ENCODE data around the gene ANKS3. TPM values are rescaled to one million over a fixed set of nuclear protein-coding genes. Genes with fewer than 3 reads are reported as not detected.

Gene ANKS3
- total RNA-seq, 1 donor from 2014 or later: 43.5 TPM

GRCh38 chr16:4700997-4701743, 32.9 kb downstream of the ANKS3 start:
- Mint-ChIP-seq H3K4me3 (ENCODE audit: unreplicated experiment) (no peak overlapping the region), H3K36me3 (ENCODE audit: unreplicated experiment) (peaks cover 7% of the 10 kb centered on the region), H3K27me3 (ENCODE audit: unreplicated experiment) (peaks cover 5% of the 10 kb centered on the region), H3K27ac (ENCODE audit: unreplicated experiment) (no peak overlapping the region), H3K9me3 (ENCODE audit: unreplicated experiment) (peaks cover 7% of the 10 kb centered on the region), H3K4me1 (ENCODE audit: low read depth, unreplicated experiment) (peaks cover 2% of the 10 kb centered on the region)
- TF ChIP-seq CTCF (IDR thresholded peaks at IDR 0.05; ENCODE audit: partially characterized antibody, unreplicated experiment): no peak
- DNase-seq: no peak

GRCh38 chr16:4700380-4700996, 33.6 kb downstream of the ANKS3 start:
- Mint-ChIP-seq H3K4me3 (ENCODE audit: unreplicated experiment) (no peak overlapping the region), H3K27ac (ENCODE audit: unreplicated experiment) (no peak overlapping the region), H3K27me3 (ENCODE audit: unreplicated experiment) (peaks cover 7% of the 10 kb centered on the region), H3K36me3 (ENCODE audit: unreplicated experiment) (peaks cover 7% of the 10 kb centered on the region), H3K9me3 (ENCODE audit: unreplicated experiment) (peaks cover 8% of the 10 kb centered on the region), H3K4me1 (ENCODE audit: low read depth, unreplicated experiment) (peaks cover 2% of the 10 kb centered on the region)
- no peak for DNase-seq
- TF ChIP-seq CTCF (IDR thresholded peaks at IDR 0.05; ENCODE audit: partially characterized antibody, unreplicated experiment): no peak

- no peak for TF ChIP-seq CTCF (IDR thresholded peaks at IDR 0.05; ENCODE audit: partially characterized antibody, unreplicated experiment)
- no peak for DNase-seq
- H3K4me1 Mint-ChIP-seq (ENCODE audit: low read depth, unreplicated experiment): no peaks in the 10 kb centered on the region
- peaks cover 13% of the 10 kb centered on the region for H3K9me3 Mint-ChIP-seq (ENCODE audit: unreplicated experiment)
- no peak overlapping the region for H3K27ac Mint-ChIP-seq (ENCODE audit: unreplicated experiment)
- H3K27me3 Mint-ChIP-seq (ENCODE audit: unreplicated experiment): peaks cover 10% of the 10 kb centered on the region
- H3K4me3 Mint-ChIP-seq (ENCODE audit: unreplicated experiment): no peak overlapping the region
- H3K36me3 Mint-ChIP-seq (ENCODE audit: unreplicated experiment): peaks cover 7% of the 10 kb centered on the region
Measured at GRCh38 chr16:4699046-4699556, 35.0 kb downstream of the ANKS3 start.

GRCh38 chr16:4698321-4699045, 35.6 kb downstream of the ANKS3 start:
- Mint-ChIP-seq H3K27ac (ENCODE audit: unreplicated experiment) (no peak overlapping the region), H3K27me3 (ENCODE audit: unreplicated experiment) (peaks cover 10% of the 10 kb centered on the region), H3K36me3 (ENCODE audit: unreplicated experiment) (peaks cover 7% of the 10 kb centered on the region), H3K4me1 (ENCODE audit: low read depth, unreplicated experiment) (no peaks in the 10 kb centered on the region), H3K4me3 (ENCODE audit: unreplicated experiment) (no peak overlapping the region), H3K9me3 (ENCODE audit: unreplicated experiment) (peaks cover 13% of the 10 kb centered on the region)
- no peak for DNase-seq
- TF ChIP-seq CTCF (IDR thresholded peaks at IDR 0.05; ENCODE audit: partially characterized antibody, unreplicated experiment): no peak
